T47D (cell line): ENCODE measurements around the gene HPGDS.
"Not testable (repeated sequence)": the region's sequence is repeated elsewhere in the genome, so short reads cannot be mapped to it uniquely, and the experiment has no call there.

Source experiments
- DNase-seq, 2 experiments: peaks; one replicate each; pipeline versions ENCODE4 v3.0.0 to v3.0.0-alpha.2; 2011 to 2012; ENCODE audit warnings: low read depth in 1 of 2, low spot score in 1 of 2
- JUND ChIP-seq: IDR thresholded peaks from 2 replicates; pipeline ENCODE4 v1.6.1; 2012; ENCODE audit warnings: low read depth
- in situ Hi-C: cut with HindIII; loops from 2 replicates; pipeline ENCODE4 v1.10.0; 2016; ENCODE audit warnings: low sequenced_read_pairs, low pct_unique_long_range_greater_than_20kb

The HPGDS gene

DNA sequence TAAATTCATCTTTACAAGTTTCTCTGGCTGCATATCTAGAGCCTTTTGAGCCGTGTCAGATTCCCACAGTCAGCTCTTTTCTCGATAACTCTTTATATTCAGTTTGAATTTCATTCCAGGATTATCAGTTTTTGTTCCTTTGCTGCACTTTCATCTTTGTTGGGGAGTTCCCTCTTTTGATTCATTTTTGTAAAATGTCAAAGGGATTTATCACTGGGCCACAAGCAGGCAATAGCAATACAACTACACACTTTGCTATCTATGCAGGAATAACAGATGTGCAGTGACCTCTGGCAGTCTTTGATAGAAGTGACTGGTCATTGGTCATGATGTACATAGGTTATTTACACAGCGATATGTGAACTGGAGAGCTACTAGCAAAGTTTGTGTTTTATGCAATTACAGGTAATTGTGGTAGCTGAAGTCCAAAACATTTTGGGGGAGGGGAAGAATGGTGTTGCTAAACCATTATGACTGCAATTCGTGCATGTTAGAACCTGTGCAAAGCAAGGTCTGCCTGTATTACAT is 43.8 kb downstream of the HPGDS start:
- no peak for DNase-seq
- no peak for TF ChIP-seq JUND
- in situ Hi-C loops, result no loop called here

GRCh38 chr4:94295473-94295872 is 47.2 kb downstream of the HPGDS start:
- in situ Hi-C loops, DNase-seq: not testable (repeated sequence)

DNA sequence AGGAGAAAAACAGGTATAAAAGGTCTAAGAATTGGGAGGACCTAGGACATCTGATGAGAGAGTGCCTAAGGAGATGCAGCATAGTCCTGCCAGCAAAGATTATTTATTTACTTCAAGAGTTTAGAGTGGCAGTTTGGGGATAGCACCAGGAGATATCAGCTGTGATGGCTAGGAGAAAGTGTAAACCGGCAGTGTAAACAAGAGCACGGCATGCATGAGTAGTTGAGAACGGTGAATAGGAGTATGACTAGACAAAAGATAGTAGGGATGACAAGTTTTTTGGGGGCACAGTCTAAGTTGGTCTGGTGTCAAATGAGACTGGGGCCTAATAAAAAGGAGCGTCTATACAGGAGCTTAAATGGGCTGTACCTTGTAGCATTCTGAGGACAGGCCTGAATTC is 48.7 kb downstream of the HPGDS start:
- DNase-seq, in situ Hi-C loops: not testable (repeated sequence)

GRCh38 chr4:94290245-94290644 is 52.4 kb downstream of the HPGDS start:
- DNase-seq, result no peak
- in situ Hi-C loops, result no loop called here
- no peak for TF ChIP-seq JUND

DNA sequence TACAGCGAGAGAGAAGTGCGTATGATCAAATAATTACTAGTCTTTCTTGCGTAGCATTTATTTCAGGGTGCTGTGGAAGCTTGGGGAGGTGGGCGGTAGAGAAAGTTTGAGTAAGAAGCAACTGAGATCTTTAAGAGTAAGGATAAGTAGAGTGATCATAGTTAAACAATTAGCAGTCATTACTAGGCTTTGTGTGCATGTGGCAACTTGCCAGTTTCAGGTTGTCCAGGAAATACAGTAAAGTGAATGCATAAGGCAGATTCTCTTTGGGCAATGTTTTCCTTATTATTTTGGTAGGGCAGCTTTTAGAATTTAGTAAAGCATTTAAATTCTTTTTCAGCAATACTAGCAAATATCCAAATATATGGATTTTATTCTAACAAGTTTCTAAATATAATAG is 57.0 kb downstream of the HPGDS start:
- no peak for DNase-seq
- TF ChIP-seq JUND, result no peak
- in situ Hi-C loops, result no loop called here

DNA sequence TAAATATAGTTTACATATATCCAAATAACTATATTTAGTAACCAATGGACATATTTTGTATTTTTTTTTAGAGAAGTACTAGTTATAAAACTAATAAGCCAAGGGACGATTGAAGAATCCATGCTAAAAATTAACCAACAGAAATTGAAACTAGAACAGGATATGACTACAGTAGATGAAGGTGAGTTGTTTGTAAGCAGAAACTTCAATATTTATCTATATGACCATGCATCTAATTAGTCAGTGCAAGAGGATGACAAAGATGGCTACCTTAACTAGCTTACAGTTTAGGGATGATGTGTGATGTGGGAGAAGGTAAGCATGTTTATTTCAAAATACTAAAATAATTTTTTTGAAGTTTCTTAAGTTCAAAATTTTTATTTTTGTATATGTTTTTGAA is 57.7 kb downstream of the HPGDS start:
- TF ChIP-seq JUND, result no peak
- no peak for DNase-seq
- in situ Hi-C loops, result no loop called here

- no peak for DNase-seq
- TF ChIP-seq JUND, result no peak
- in situ Hi-C loops, result no loop called here
These were observed 63.9 kb downstream of the HPGDS start for GRCh38 chr4:94278781-94279180.

- no peak for TF ChIP-seq JUND
- no peak for DNase-seq
- in situ Hi-C loops, result no loop called here
These were observed 65.1 kb downstream of the HPGDS start for GRCh38 chr4:94277534-94277933.

DNA sequence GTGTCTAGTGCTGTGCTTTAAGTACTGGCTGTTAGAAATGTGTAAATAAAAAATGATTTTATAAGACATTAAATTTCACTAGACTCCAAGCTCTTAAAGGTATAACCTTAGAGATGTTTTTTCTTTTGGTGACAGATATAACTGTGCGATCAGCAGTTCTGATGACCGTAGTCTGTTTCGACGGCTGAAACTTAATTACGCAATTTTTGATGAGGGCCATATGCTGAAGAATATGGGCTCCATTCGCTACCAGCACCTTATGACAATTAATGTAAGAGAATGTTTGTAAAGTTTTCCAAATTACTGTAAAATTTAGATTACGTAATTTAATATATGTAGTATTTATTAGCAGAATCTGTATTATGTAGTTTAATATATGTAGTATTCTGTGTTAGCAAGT is 66.4 kb downstream of the HPGDS start:
- DNase-seq, result no peak
- no peak for TF ChIP-seq JUND
- in situ Hi-C loops, result no loop called here

DNA sequence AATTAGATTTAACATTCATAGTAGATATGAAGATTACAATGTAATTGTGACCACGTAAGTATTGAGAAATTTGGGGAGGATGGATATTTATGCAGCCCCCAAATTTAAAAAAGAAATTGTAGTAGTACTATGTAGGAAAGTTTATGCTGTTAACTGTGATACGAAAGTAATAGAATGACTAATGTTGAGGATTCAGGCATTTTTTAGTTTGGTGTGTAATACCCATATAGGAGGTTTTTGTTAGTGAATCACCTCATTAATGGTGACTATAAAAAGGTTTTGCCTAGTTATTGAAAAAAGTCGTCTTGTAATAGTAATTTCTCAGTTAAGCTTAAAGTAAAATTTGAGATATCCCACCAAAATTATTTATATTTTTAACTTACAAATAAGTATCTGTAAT is 67.7 kb downstream of the HPGDS start:
- no peak for TF ChIP-seq JUND
- in situ Hi-C loops, result no loop called here
- no peak for DNase-seq

DNA sequence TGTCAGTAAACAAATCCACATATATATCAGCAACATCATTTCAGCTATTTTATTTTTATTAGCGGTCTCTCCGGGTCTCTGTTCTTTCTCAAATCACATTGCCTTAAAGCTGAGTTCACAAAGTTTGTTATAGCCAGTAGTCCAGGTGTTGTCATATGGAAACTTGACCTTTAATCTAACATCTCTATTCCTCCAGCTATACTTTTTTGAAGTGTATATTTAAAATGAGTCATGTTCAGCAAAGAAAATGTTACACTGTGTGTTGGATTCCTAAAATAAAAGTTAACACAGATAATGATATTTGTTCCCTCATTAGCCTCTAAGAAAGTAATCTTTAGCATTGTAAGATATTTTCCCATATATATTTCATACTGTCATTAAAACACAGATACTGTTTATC is 71.4 kb downstream of the HPGDS start:
- DNase-seq, result no peak
- in situ Hi-C loops, result no loop called here

GRCh38 chr4:94267037-94267436 is 75.6 kb downstream of the HPGDS start:
- TF ChIP-seq JUND, result no peak
- no peak for DNase-seq
- in situ Hi-C loops, result no loop called here

More for the DNA sequence above, 71.4 kb downstream of the HPGDS start:
- TF ChIP-seq JUND, result no peak

DNA sequence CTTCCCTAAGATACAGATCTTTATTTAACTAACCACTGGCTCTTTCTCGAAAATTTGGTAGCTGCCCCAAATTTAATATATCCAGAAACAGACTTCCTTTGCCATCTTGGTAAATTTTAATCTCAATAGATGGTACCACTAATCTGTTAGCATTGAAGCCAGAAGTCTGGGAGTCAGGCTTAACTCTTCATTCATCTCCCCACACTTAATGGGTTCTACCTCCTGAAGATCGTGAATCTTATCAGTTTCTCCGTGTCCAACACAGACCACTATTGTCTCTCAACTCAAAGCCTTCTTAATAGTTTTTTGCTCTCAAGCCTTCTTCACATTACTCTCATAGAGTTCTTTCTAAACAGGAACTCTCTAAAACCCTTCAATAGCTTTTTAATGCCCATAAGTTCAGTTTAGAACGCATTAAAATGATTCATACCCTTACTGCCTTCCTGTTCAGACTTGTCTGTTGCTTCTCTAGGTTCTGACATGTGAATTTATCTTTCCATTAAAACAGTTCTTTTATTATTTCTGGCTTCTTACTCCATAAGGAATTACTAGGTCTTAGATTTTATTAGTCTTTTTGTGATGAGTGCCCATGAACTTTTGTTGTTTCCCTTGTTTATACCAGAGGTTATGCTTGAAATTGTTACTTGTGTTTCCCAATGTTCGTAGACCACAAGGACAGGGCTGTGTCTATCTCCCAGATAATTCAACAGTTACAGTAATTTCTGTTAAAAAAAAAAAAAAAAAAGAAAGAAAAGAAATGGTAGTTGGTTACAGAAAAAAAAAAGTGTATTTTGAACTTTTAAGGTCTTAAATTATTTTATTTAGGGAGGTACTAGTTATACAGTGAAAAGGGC is 80.2 kb downstream of the HPGDS start:
- in situ Hi-C loops, result no loop called here
- TF ChIP-seq JUND, result no peak
- DNase-seq, result no peak

GRCh38 chr4:94256828-94257227 is 85.8 kb downstream of the HPGDS start:
- TF ChIP-seq JUND, result no peak
- in situ Hi-C loops, result no loop called here
- peak in 1 of 2 experiments; percentile 14 for DNase-seq
